Osteoblast (primary cell): ENCODE data around the gene PPIL3. TPM values are rescaled to one million over a fixed set of nuclear protein-coding genes. Genes with fewer than 3 reads are reported as not detected.
A peak's percentile ranks its signal among the peaks of the same experiment; 100 is the strongest.

ENCODE experiments used
- DNase-seq: peaks from one replicate; pipeline ENCODE4 v3.0.0; 2011; ENCODE audit warnings: low spot score, mixed read lengths; ENCODE audit not compliant: insufficient read length; ENCODE audit errors: missing footprints
- H2AFZ ChIP-seq: 2 replicates; pipeline ENCODE4 v1.6.0; 2011; ENCODE audit warnings: mild to moderate bottlenecking, low read length
- H3K27ac ChIP-seq: 2 replicates; pipeline ENCODE4 v1.5.1; 2011; ENCODE audit warnings: mild to moderate bottlenecking, low read depth, low read length, moderate library complexity
- H3K27me3 ChIP-seq: 2 replicates; pipeline ENCODE4 v1.6.0; 2012; ENCODE audit warnings: mild to moderate bottlenecking, control low read depth, inconsistent platforms, low read length, moderate library complexity; ENCODE audit not compliant: insufficient read depth
- H3K36me3 ChIP-seq: 2 replicates; pipeline ENCODE4 v1.5.1; 2011; ENCODE audit warnings: mild to moderate bottlenecking, low read length, control low read depth, moderate library complexity; ENCODE audit not compliant: insufficient read depth
- H3K4me1 ChIP-seq: 2 replicates; pipeline ENCODE4 v1.5.1; 2011; ENCODE audit warnings: mild to moderate bottlenecking, low read length, control low read depth, moderate library complexity; ENCODE audit not compliant: insufficient read depth
- H3K4me2 ChIP-seq: 2 replicates; pipeline ENCODE4 v1.6.0; 2011; ENCODE audit warnings: mild to moderate bottlenecking, low read length; ENCODE audit not compliant: insufficient read depth
- H3K4me3 ChIP-seq: fragments of 200-600 bp; sonication (generic); 3 replicates; pipeline ENCODE4 v1.5.1; 2012; ENCODE audit warnings: mild to moderate bottlenecking, low read length, inconsistent platforms; ENCODE audit not compliant: insufficient read depth
- H3K79me2 ChIP-seq: 2 replicates; pipeline ENCODE4 v1.6.0; 2012; ENCODE audit warnings: mild to moderate bottlenecking, low read length, control low read depth, inconsistent platforms; ENCODE audit not compliant: insufficient read depth
- H3K9me3 ChIP-seq: 2 replicates; pipeline ENCODE4 v1.5.1; 2011; ENCODE audit warnings: low read depth, low read length, control low read depth
- H4K20me1 ChIP-seq: 2 replicates; pipeline ENCODE4 v1.6.0; 2012; ENCODE audit warnings: mild to moderate bottlenecking, low read length, control low read depth; ENCODE audit not compliant: insufficient read depth
- total RNA-seq: library from RNA; depleted of rRNA; stranded (reverse); fragments of >200 nt; gene quantifications from 2 replicates; pipeline ENCODE4 v1.2.3, GENCODE V29; 2012
- TF ChIP-seq, protein P1 (sequence below): IDR thresholded peaks from 2 replicates; pipeline ENCODE4 v1.5.1; 2011; ENCODE audit warnings: mild to moderate bottlenecking, low read depth, low read length, moderate library complexity; ENCODE audit errors: extremely low read depth

Gene PPIL3
- total RNA-seq, 1 donor = 45.2 TPM

DNA sequence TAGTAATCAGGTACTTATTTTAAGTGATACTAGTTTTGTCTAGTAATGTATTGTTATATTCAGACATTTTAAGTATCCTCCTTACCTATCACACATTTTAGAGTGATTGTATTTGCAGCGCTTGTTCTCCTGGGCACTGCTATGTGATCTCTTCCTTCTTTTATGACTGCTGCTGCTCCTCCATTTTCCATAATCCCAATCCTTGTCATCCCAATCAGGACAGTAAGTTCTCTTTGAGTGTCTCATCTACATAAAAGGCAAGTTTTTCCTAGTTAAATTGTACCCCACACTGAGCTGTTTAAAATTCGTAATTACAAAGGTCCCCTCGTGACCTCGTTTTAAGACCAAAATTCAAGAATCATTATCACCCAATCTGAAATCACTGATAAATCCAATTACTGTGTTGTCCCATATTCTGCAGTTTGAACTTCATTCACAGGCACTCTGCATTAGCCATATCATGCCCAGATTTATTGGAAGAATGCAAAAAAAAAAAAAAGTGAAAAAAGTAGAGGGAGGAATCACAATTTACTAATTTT, 27.2 kb downstream of the PPIL3 start:
- Histone ChIP-seq H3K27ac (peak overlapping the region; percentile 99), H3K4me3 (peak overlapping the region; percentile 99), H3K4me2 (peak overlapping the region; percentile 91), H3K79me2 (peaks cover 78% of the 10 kb centered on the region), H3K9me3 (no peaks in the 10 kb centered on the region), H3K4me1 (peaks cover 25% of the 10 kb centered on the region), H4K20me1 (peaks cover 71% of the 10 kb centered on the region), H3K27me3 (no peaks in the 10 kb centered on the region), H2AFZ (no peak overlapping the region), H3K36me3 (peaks cover 46% of the 10 kb centered on the region)
- TF ChIP-seq, protein P1, sequence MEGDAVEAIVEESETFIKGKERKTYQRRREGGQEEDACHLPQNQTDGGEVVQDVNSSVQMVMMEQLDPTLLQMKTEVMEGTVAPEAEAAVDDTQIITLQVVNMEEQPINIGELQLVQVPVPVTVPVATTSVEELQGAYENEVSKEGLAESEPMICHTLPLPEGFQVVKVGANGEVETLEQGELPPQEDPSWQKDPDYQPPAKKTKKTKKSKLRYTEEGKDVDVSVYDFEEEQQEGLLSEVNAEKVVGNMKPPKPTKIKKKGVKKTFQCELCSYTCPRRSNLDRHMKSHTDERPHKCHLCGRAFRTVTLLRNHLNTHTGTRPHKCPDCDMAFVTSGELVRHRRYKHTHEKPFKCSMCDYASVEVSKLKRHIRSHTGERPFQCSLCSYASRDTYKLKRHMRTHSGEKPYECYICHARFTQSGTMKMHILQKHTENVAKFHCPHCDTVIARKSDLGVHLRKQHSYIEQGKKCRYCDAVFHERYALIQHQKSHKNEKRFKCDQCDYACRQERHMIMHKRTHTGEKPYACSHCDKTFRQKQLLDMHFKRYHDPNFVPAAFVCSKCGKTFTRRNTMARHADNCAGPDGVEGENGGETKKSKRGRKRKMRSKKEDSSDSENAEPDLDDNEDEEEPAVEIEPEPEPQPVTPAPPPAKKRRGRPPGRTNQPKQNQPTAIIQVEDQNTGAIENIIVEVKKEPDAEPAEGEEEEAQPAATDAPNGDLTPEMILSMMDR = no peak
- no peak for DNase-seq

GRCh38 chr2:200860092-200860795, 28.6 kb downstream of the PPIL3 start:
- TF ChIP-seq, protein P1 = no peak
- peaks cover 78% of the 10 kb centered on the region for H4K20me1 ChIP-seq
- peaks cover 84% of the 10 kb centered on the region for H3K79me2 ChIP-seq
- H3K4me2 ChIP-seq = peak overlapping the region; percentile 91
- peaks cover 61% of the 10 kb centered on the region for H3K36me3 ChIP-seq
- peak overlapping the region; percentile 99 for H3K4me3 ChIP-seq
- no peak overlapping the region for H2AFZ ChIP-seq
- no peaks in the 10 kb centered on the region for H3K9me3 ChIP-seq
- H3K27ac ChIP-seq = peak overlapping the region; percentile 99
- no peaks in the 10 kb centered on the region for H3K27me3 ChIP-seq
- peaks cover 25% of the 10 kb centered on the region for H3K4me1 ChIP-seq
- peak; percentile 82 for DNase-seq

- TF ChIP-seq, protein P1 = no peak
- Histone ChIP-seq H3K4me2 (no peak overlapping the region), H3K9me3 (no peaks in the 10 kb centered on the region), H3K79me2 (peaks cover 59% of the 10 kb centered on the region), H2AFZ (no peak overlapping the region), H3K4me1 (peaks cover 19% of the 10 kb centered on the region), H3K4me3 (no peak overlapping the region), H3K27me3 (no peaks in the 10 kb centered on the region), H4K20me1 (peaks cover 78% of the 10 kb centered on the region), H3K27ac (no peak overlapping the region), H3K36me3 (peaks cover 95% of the 10 kb centered on the region)
- no peak for DNase-seq
Measured at GRCh38 chr2:200856806-200857205, 32.1 kb downstream of the PPIL3 start.

DNA sequence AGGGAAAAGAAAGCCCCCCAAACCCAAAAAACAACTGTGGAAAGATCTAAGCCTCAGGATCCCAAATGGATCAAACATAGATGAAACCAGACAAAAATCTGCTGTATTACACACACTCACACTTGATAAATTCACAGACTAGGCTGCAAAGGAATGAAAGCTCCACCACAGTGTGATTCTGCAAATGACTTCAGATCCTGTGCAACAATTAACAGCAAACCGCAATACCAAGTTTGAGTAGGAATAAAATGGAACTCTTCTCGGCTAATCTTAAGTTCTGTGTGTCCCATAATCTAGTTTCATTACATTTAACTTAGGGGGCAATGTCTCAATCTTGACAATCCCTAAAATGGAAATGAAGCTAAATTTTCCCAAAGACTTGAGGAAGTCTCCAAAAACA, 36.3 kb downstream of the PPIL3 start:
- H4K20me1 ChIP-seq = peaks cover 42% of the 10 kb centered on the region
- no peak for DNase-seq

More for the DNA sequence above, 36.3 kb downstream of the PPIL3 start:
- Histone ChIP-seq H3K27me3 (no peaks in the 10 kb centered on the region), H3K4me2 (no peak overlapping the region), H3K4me1 (no peaks in the 10 kb centered on the region), H3K4me3 (no peak overlapping the region), H3K27ac (no peak overlapping the region), H3K36me3 (peaks cover 67% of the 10 kb centered on the region), H2AFZ (no peak overlapping the region), H3K79me2 (peaks cover 17% of the 10 kb centered on the region), H3K9me3 (no peaks in the 10 kb centered on the region)
- TF ChIP-seq, protein P1 = no peak
